IPS DF 4.7 (cell line): ENCODE results near the gene HYAL3.
"Not testable (repeated sequence)": the region's sequence is repeated elsewhere in the genome, so short reads cannot be mapped to it uniquely, and the experiment has no call there.

ENCODE experiments used
- DNase-seq: peaks from one replicate; pipeline ENCODE4 v3.0.0-alpha.2; 2013; ENCODE audit warnings: low spot score; ENCODE audit errors: extremely low read depth

HYAL3 gene

GRCh38 chr3:50258029-50258680, 41.0 kb downstream of the HYAL3 start:
- no peak for DNase-seq

GRCh38 chr3:50256978-50257890, 42.0 kb downstream of the HYAL3 start:
- no peak for DNase-seq

- no peak for DNase-seq
Measured at GRCh38 chr3:50255251-50255615, 44.0 kb downstream of the HYAL3 start.

- DNase-seq, result no peak
Measured at GRCh38 chr3:50254577-50255250, 44.5 kb downstream of the HYAL3 start.

- no peak for DNase-seq
Measured at GRCh38 chr3:50251220-50251619, 48.0 kb downstream of the HYAL3 start.

GRCh38 chr3:50250514-50250913, 48.7 kb downstream of the HYAL3 start:
- DNase-seq, result no peak

GRCh38 chr3:50249457-50249856, 49.7 kb downstream of the HYAL3 start:
- DNase-seq, result no peak

GRCh38 chr3:50248387-50248786, 50.8 kb downstream of the HYAL3 start:
- DNase-seq, result no peak

- no peak for DNase-seq
Measured at GRCh38 chr3:50246517-50246954, 52.7 kb downstream of the HYAL3 start.

GRCh38 chr3:50245831-50246516, 53.2 kb downstream of the HYAL3 start:
- no peak for DNase-seq

GRCh38 chr3:50245251-50245745, 53.9 kb downstream of the HYAL3 start:
- DNase-seq, result no peak

GRCh38 chr3:50244813-50245212, 54.4 kb downstream of the HYAL3 start:
- DNase-seq, result not testable (repeated sequence)

- DNase-seq, result no peak
Measured at GRCh38 chr3:50243543-50243895, 55.7 kb downstream of the HYAL3 start.

GRCh38 chr3:50242851-50243542, 56.2 kb downstream of the HYAL3 start:
- DNase-seq, result no peak
